Measurements from ENCODE around the gene C1orf52. TPM values are rescaled to one million over a fixed set of nuclear protein-coding genes. Genes with fewer than 3 reads are reported as not detected.

Gene C1orf52
- total and polyA plus RNA-seq, 2 of the 13 experiments (the other 11 are each of a cell fraction or from before 2014, with no cell fraction given) = 19.4 to 27.4 TPM

- TF ChIP-seq ZBTB42 (CRISPR knock-in tag; IDR thresholded peaks at IDR 0.05) (no peak), ATAD3A (CRISPR knock-in tag; IDR thresholded peaks at IDR 0.05) (no peak), BRD4 (CRISPR knock-in tag; IDR thresholded peaks at IDR 0.05) (no peak), ZNF34 (CRISPR knock-in tag; IDR thresholded peaks at IDR 0.05; ENCODE audit: borderline replicate concordance) (no peak), ZNF205 (CRISPR knock-in tag; IDR thresholded peaks at IDR 0.05) (0 out of 2 replicates have a peak, but pooled peaks have one; percentile 12), ZNF737 (CRISPR knock-in tag; IDR thresholded peaks at IDR 0.05; ENCODE audit: borderline replicate concordance) (no peak), REL (CRISPR knock-in tag; conservative IDR thresholded peaks at IDR 0.05) (no peak), ZNF350 (CRISPR knock-in tag; IDR thresholded peaks at IDR 0.05; ENCODE audit: borderline replicate concordance, low read depth) (peak; percentile 89), KDM5B (CRISPR knock-in tag; IDR thresholded peaks at IDR 0.05; ENCODE audit: borderline replicate concordance) (no peak; the same call in 1 of the 2 replicates), PRDM4 (CRISPR knock-in tag; IDR thresholded peaks at IDR 0.05; ENCODE audit: borderline replicate concordance) (no peak), NKX3-1 (CRISPR knock-in tag; IDR thresholded peaks at IDR 0.05) (no peak), PHB2 (IDR thresholded peaks at IDR 0.05; ENCODE audit: partially characterized antibody) (no peak), MNT (IDR thresholded peaks at IDR 0.05) (no peak), MED13 (CRISPR knock-in tag; IDR thresholded peaks at IDR 0.05) (no peak), FOXO1 (CRISPR knock-in tag; IDR thresholded peaks at IDR 0.05) (no peak), ZNF891 (CRISPR knock-in tag; IDR thresholded peaks at IDR 0.05) (no peak; the same call in 1 of the 2 replicates), HMG20A (CRISPR knock-in tag; IDR thresholded peaks at IDR 0.05; ENCODE audit: borderline replicate concordance) (no peak), ZNF18 (CRISPR knock-in tag; IDR thresholded peaks at IDR 0.05; ENCODE audit: insufficient replicate concordance) (no peak), ETV6 (CRISPR knock-in tag; conservative IDR thresholded peaks at IDR 0.05) (no peak; the same call in 1 of the 2 replicates), ZBED4 (CRISPR knock-in tag; IDR thresholded peaks at IDR 0.05; ENCODE audit: borderline replicate concordance) (no peak), SMAD1 (CRISPR knock-in tag; IDR thresholded peaks at IDR 0.05; ENCODE audit: borderline replicate concordance, low read depth) (0 out of 2 replicates have a peak, but pooled peaks have one; percentile 48)
Observed at GRCh38 chr1:85276215-85276977, 16.9 kb upstream of the C1orf52 start, which contains the start of gene BCL10 (continued).

Measured in HepG2 (cell line).